ENCODE measurements around the gene EIF4EBP3. TPM values are rescaled to one million over a fixed set of nuclear protein-coding genes. Genes with fewer than 3 reads are reported as not detected.

The EIF4EBP3 gene
- total RNA-seq, 4 donors from 2014 or later = 19.2 to 46.1 (median 30.3) TPM

DNA sequence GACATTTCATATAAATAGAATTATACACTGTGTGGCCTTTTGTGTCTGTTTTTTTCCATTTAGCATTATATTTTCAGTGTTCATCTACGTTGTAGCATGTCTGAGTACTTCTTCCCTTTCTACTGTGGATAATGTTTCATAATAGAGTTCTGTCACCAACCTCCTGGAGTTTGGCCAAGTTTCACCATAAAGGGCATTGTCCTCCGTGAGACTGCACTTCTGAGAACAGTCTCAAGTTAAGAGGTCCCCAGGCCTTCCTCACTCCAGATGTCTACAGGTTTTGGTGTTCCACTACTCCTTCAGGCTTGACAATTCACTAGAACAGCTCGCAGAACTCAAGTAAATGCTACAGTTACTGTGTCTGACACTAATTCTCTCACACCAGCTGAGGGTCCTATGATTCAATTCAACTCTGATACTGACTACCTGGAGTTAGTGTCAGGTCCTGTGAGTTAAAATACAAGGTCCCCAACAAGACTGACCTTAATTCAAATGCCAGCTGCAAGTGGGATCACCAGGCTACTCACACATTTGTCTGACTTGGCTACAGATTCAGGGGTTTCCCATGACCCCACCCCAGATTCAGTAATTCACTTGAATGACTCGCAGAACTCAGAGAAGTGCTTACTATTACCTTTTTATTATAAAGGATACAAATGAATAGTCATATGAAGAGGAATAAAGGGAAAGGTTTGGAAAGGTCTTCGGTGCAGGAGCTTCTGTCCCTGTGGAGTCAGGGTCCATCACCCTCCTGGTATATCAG is 48.3 kb downstream of the EIF4EBP3 start:
- no peak for DNase-seq (ENCODE audit: low spot score in 2 of 2)
- 64% methylated on average over 5 of the region's 5 CpGs for WGBS
- Histone ChIP-seq H3K4me1 (peaks cover 10% of the 10 kb centered on the region), H3K9me3 (no peaks in the 10 kb centered on the region), H3K4me3 (no peak overlapping the region), H3K27me3 (no peaks in the 10 kb centered on the region), H3K36me3 (no peaks in the 10 kb centered on the region), H3K27ac (peak overlapping the region; percentile 35)
- TF ChIP-seq EP300 (IDR thresholded peaks at IDR 0.05) (no peak), POLR2A (IDR thresholded peaks at IDR 0.05) (no peak), POLR2AphosphoS5 (IDR thresholded peaks at IDR 0.05) (no peak)
- TF ChIP-seq, protein P1, sequence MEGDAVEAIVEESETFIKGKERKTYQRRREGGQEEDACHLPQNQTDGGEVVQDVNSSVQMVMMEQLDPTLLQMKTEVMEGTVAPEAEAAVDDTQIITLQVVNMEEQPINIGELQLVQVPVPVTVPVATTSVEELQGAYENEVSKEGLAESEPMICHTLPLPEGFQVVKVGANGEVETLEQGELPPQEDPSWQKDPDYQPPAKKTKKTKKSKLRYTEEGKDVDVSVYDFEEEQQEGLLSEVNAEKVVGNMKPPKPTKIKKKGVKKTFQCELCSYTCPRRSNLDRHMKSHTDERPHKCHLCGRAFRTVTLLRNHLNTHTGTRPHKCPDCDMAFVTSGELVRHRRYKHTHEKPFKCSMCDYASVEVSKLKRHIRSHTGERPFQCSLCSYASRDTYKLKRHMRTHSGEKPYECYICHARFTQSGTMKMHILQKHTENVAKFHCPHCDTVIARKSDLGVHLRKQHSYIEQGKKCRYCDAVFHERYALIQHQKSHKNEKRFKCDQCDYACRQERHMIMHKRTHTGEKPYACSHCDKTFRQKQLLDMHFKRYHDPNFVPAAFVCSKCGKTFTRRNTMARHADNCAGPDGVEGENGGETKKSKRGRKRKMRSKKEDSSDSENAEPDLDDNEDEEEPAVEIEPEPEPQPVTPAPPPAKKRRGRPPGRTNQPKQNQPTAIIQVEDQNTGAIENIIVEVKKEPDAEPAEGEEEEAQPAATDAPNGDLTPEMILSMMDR (IDR thresholded peaks at IDR 0.05) = no peak

- WGBS = 75% methylated on average over 1 of the region's 1 CpG
- H3K9me3 ChIP-seq = no peaks in the 10 kb centered on the region
- H3K36me3 ChIP-seq = no peaks in the 10 kb centered on the region
- TF ChIP-seq POLR2A (IDR thresholded peaks at IDR 0.05) (no peak), EP300 (IDR thresholded peaks at IDR 0.05) (no peak), POLR2AphosphoS5 (IDR thresholded peaks at IDR 0.05) (no peak)
- TF ChIP-seq, protein P1 (IDR thresholded peaks at IDR 0.05) = no peak
- peaks cover 10% of the 10 kb centered on the region for H3K4me1 ChIP-seq
- no peaks in the 10 kb centered on the region for H3K27me3 ChIP-seq
- H3K4me3 ChIP-seq = no peak overlapping the region
- peak overlapping the region; percentile 35 for H3K27ac ChIP-seq
- no peak for DNase-seq (ENCODE audit: low spot score in 2 of 2)
These were observed 48.9 kb downstream of the EIF4EBP3 start for GRCh38 chr5:140596321-140596741.

DNA sequence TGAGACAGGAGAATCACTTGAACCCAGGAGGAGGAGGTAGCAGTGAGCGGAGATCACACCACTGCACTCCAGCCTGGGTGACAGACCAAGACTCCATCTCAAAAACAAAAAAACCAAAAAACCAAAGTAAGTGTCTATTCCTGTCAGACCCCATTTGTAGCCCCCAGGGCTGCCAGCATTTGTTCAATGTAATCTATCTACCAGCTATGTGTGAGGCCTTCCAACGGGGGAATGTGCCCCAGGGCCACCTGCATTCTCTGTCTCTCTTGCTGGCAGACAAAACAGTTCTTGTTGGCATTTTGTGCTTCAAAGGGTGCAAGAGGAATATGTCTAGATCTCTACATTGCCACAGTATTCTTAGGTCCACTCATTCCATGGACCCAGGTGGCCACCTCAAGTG is 51.4 kb downstream of the EIF4EBP3 start:
- no peaks in the 10 kb centered on the region for H3K27me3 ChIP-seq
- 75% methylated on average over 2 of the region's 2 CpGs for WGBS
- no peak for TF ChIP-seq POLR2AphosphoS5 (IDR thresholded peaks at IDR 0.05)
- TF ChIP-seq, protein P1 (IDR thresholded peaks at IDR 0.05) = no peak
- no peak for TF ChIP-seq EP300 (IDR thresholded peaks at IDR 0.05)
- no peak for TF ChIP-seq POLR2A (IDR thresholded peaks at IDR 0.05)
- H3K36me3 ChIP-seq = no peaks in the 10 kb centered on the region
- H3K27ac ChIP-seq = no peak overlapping the region
- no peak overlapping the region for H3K4me3 ChIP-seq
- H3K9me3 ChIP-seq = no peaks in the 10 kb centered on the region
- no peak for DNase-seq (ENCODE audit: low spot score in 2 of 2)
- H3K4me1 ChIP-seq = peaks cover 10% of the 10 kb centered on the region

Other genes with a start within 250 kb of the EIF4EBP3 start
- 10 to 100 TPM; 58.7 to 91.7 (median 76.2) TPM for gene PFDN1, start 244.6 kb upstream of the EIF4EBP3 start, total RNA-seq
- 100 to 1,000 TPM in 1 of 4 donors, 10 to 100 TPM in 3; 19.6 to 189 (median 74.8) TPM for gene HBEGF, start 201.1 kb upstream of the EIF4EBP3 start, total RNA-seq
- under 1 TPM in 1 of 4 donors, not detected in 3; 0.56 TPM for gene SLC4A9, start 187.5 kb upstream of the EIF4EBP3 start, total RNA-seq
- 100 to 1,000 TPM; 148 to 362 (median 168) TPM for gene ANKHD1, start 145.8 kb upstream of the EIF4EBP3 start, total RNA-seq
- 10 to 100 TPM; 15.8 to 27.7 (median 17.6) TPM for gene SRA1, start 9.8 kb downstream of the EIF4EBP3 start, total RNA-seq
- gene APBB3, start 16.9 kb downstream of the EIF4EBP3 start, total RNA-seq = 10 to 100 TPM; 14.5 to 57.9 (median 27.3) TPM
- gene SLC35A4, start 17.2 kb downstream of the EIF4EBP3 start, total RNA-seq = 10 to 100 TPM; 30.7 to 85.0 (median 63.1) TPM
- 10 to 100 TPM in 2 of 4 donors, 1 to 10 TPM in 2; 6.7 to 12.6 (median 9.9) TPM for gene CD14, start 85.5 kb downstream of the EIF4EBP3 start, total RNA-seq
- gene TMCO6, start 91.8 kb downstream of the EIF4EBP3 start, total RNA-seq = 10 to 100 TPM; 22.3 to 61.6 (median 38.8) TPM
- 10 to 100 TPM; 47.2 to 62.8 (median 57.4) TPM for gene NDUFA2, start 100.0 kb downstream of the EIF4EBP3 start, total RNA-seq
- gene IK, start 100.2 kb downstream of the EIF4EBP3 start, total RNA-seq = 100 to 1,000 TPM in 2 of 4 donors, 10 to 100 TPM in 2; 73.2 to 149 (median 92.0) TPM
- gene WDR55, start 117.2 kb downstream of the EIF4EBP3 start, total RNA-seq = 10 to 100 TPM; 15.7 to 41.5 (median 22.8) TPM
- 1 to 10 TPM in 3 of 4 donors, under 1 TPM in 1; 0.98 to 3.5 (median 2.6) TPM for gene DND1, start 125.9 kb downstream of the EIF4EBP3 start, total RNA-seq
- gene HARS1, start 143.7 kb downstream of the EIF4EBP3 start, total RNA-seq = 10 to 100 TPM; 73.3 to 87.0 (median 79.2) TPM
- 10 to 100 TPM; 21.0 to 57.0 (median 35.1) TPM for gene HARS2, start 143.8 kb downstream of the EIF4EBP3 start, total RNA-seq
- 10 to 100 TPM; 18.2 to 36.3 (median 28.0) TPM for gene ZMAT2, start 152.8 kb downstream of the EIF4EBP3 start, total RNA-seq
- gene PCDHA1, start 238.5 kb downstream of the EIF4EBP3 start, total RNA-seq = not detected
- not detected for gene PCDHA2, start 247.2 kb downstream of the EIF4EBP3 start, total RNA-seq